MM.1S (cell line): Measurements from ENCODE around the gene PTPRA.

Experiments
- DNase-seq: peaks from one replicate; pipeline ENCODE4 v3.0.0-alpha.2; 2015
- H2AFZ ChIP-seq: fragments of 300-600 bp; sonication (generic); 2 replicates; pipeline ENCODE4 v1.6.0; 2016; ENCODE audit warnings: antibody characterized with exemption, low read length
- H3F3A ChIP-seq: fragments of 300-600 bp; sonication (generic); 2 replicates; pipeline ENCODE4 v1.6.1; 2016; ENCODE audit warnings: mild to moderate bottlenecking, antibody characterized with exemption, low read length, moderate library complexity, mixed read lengths; ENCODE audit not compliant: insufficient read depth
- H3K27ac ChIP-seq: fragments of 300-600 bp; sonication (generic); 2 replicates; pipeline ENCODE4 v1.5.1; 2016; ENCODE audit warnings: mild to moderate bottlenecking, low read length
- H3K27me3 ChIP-seq: fragments of 300-600 bp; sonication (generic); replicated peaks from 2 replicates; pipeline ENCODE4 v1.6.0; 2016; ENCODE audit warnings: low read length; ENCODE audit not compliant: insufficient read depth
- H3K36me3 ChIP-seq: fragments of 300-600 bp; sonication (generic); replicated peaks from 2 replicates; pipeline ENCODE4 v1.6.1; 2016; ENCODE audit warnings: mild to moderate bottlenecking, low read length, mixed read lengths; ENCODE audit not compliant: insufficient read depth
- H3K4me1 ChIP-seq: fragments of 300-600 bp; sonication (generic); 2 replicates; pipeline ENCODE4 v1.6.1; 2016; ENCODE audit warnings: low read length, mixed read lengths
- H3K4me2 ChIP-seq: fragments of 300-600 bp; sonication (generic); 2 replicates; pipeline ENCODE4 v1.6.0; 2016; ENCODE audit warnings: low read depth, low read length
- H3K4me3 ChIP-seq: fragments of 300-600 bp; sonication (generic); 2 replicates; pipeline ENCODE4 v1.5.1; 2016; ENCODE audit warnings: low read length, mixed read lengths
- H3K79me2 ChIP-seq: fragments of 300-600 bp; sonication (generic); 2 replicates; pipeline ENCODE4 v1.6.1; 2016; ENCODE audit warnings: mixed run types, low read length, mixed read lengths
- H3K9ac ChIP-seq: fragments of 300-600 bp; sonication (generic); 2 replicates; pipeline ENCODE4 v1.6.1; 2016; ENCODE audit warnings: low read length, mixed read lengths
- H3K9me2 ChIP-seq: fragments of 300-600 bp; sonication (generic); replicated peaks from 2 replicates; pipeline ENCODE4 v1.6.1; 2016; ENCODE audit warnings: mild to moderate bottlenecking, low read length, mixed read lengths; ENCODE audit not compliant: insufficient read depth
- H3K9me3 ChIP-seq: fragments of 300-600 bp; sonication (generic); replicated peaks from 2 replicates; pipeline ENCODE4 v1.6.1; 2016; ENCODE audit warnings: mild to moderate bottlenecking, low read length, mixed read lengths; ENCODE audit not compliant: insufficient read depth
- H4K20me1 ChIP-seq: fragments of 300-600 bp; sonication (generic); 2 replicates; pipeline ENCODE4 v1.6.1; 2016; ENCODE audit warnings: mild to moderate bottlenecking, low read length, moderate library complexity, mixed read lengths; ENCODE audit not compliant: insufficient read depth
- EZH2 ChIP-seq: fragments of 300-600 bp; sonication (generic); optimal IDR thresholded peaks from 2 replicates; pipeline ENCODE3; 2017; ENCODE audit warnings: low read depth, mild to moderate bottlenecking, antibody characterized with exemption, low read length, mixed read lengths
- EZH2phosphoT487 ChIP-seq: fragments of 300-600 bp; sonication (generic); IDR thresholded peaks from 2 replicates; pipeline ENCODE4 v1.6.1; 2018; ENCODE audit warnings: antibody characterized with exemption, low read length
- TF ChIP-seq, protein P1 (sequence below): fragments of 300-600 bp; sonication (generic); IDR thresholded peaks from 2 replicates; pipeline ENCODE4 v1.5.1; 2016; ENCODE audit warnings: antibody characterized with exemption, low read length, mixed read lengths

Gene PTPRA

DNA sequence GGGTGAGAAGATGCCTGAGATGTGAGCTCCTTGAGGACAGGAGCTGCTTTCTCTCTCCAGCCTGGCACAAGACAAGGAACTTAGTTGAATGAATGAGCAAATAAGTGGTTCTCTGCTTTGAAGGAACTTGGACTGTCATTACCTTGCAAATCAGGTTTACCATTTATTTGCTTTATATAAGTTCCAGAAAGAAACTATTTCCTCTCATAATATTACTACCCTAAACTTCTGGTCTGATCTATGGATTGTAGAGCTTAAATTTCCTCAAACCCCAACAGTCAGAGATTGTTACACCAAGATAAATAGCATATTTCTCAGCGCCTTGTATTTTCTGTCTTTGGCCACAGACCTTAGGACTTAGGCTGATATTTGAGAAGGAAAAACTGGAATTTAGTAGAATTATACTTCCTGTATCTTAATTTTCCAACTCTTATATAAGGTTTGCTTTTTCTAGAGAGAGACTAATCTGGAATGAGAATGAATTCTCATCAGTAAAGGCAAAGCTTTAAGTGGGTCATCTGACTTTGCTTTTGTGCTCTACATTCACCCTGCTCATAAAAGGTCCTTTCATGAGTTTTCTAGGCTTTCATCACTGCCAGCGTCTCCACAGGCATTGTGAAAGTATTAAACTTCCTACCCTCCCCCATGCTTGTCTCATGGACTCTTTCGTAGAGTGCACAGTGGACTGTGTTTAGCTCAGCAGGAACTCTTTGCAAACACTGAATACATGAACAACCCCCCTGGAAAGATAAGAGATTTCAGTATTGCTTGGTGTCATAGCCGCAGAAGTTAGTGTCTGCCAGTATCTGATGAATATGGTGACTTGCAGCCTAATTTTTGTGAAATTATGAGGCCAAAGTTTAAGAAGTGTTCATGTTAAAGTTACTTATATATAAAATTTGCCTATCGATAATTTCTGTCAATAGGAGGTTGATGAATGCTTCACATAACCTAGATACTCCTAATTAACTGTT lies 74.0 kb downstream of the PTPRA start:
- H3K4me2 ChIP-seq, result no peak overlapping the region
- TF ChIP-seq EZH2phosphoT487 (no peak), EZH2 (no peak)
- TF ChIP-seq, protein P1, sequence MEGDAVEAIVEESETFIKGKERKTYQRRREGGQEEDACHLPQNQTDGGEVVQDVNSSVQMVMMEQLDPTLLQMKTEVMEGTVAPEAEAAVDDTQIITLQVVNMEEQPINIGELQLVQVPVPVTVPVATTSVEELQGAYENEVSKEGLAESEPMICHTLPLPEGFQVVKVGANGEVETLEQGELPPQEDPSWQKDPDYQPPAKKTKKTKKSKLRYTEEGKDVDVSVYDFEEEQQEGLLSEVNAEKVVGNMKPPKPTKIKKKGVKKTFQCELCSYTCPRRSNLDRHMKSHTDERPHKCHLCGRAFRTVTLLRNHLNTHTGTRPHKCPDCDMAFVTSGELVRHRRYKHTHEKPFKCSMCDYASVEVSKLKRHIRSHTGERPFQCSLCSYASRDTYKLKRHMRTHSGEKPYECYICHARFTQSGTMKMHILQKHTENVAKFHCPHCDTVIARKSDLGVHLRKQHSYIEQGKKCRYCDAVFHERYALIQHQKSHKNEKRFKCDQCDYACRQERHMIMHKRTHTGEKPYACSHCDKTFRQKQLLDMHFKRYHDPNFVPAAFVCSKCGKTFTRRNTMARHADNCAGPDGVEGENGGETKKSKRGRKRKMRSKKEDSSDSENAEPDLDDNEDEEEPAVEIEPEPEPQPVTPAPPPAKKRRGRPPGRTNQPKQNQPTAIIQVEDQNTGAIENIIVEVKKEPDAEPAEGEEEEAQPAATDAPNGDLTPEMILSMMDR, result no peak
- no peaks in the 10 kb centered on the region for H3K9me3 ChIP-seq
- H3K36me3 ChIP-seq, result no peaks in the 10 kb centered on the region
- H3K4me1 ChIP-seq, result no peaks in the 10 kb centered on the region
- H3K27ac ChIP-seq, result no peak overlapping the region
- H3K79me2 ChIP-seq, result peaks cover 4% of the 10 kb centered on the region; the same call in 1 of the 2 replicates
- H4K20me1 ChIP-seq, result no peaks in the 10 kb centered on the region
- no peak overlapping the region for H3K9ac ChIP-seq
- H3K27me3 ChIP-seq, result no peaks in the 10 kb centered on the region
- no peak overlapping the region for H3K4me3 ChIP-seq
- no peak for DNase-seq
- no peaks in the 10 kb centered on the region for H3F3A ChIP-seq
- no peaks in the 10 kb centered on the region for H3K9me2 ChIP-seq
- no peak overlapping the region for H2AFZ ChIP-seq

DNA sequence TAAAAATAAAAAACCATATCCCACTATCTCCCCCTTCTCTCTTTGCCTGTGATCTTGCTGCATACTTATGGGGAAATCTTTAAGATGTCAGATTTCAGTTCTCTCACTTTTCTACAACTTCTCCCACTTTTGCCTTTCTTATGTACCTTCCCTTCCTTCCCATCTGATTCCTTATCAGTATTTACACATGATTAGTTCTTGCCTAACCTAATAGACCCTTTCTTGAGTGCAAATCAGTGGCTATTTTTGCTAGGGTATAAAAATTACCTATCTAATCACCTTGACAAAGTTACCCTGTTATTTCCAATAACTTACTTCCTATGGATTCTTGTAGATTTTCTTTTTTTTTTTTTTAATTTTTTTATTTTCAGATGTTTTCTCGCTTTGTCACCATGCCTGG lies 75.7 kb downstream of the PTPRA start:
- Histone ChIP-seq H3K4me1 (no peaks in the 10 kb centered on the region), H3K79me2 (peaks cover 4% of the 10 kb centered on the region; the same call in 1 of the 2 replicates), H3K4me2 (no peak overlapping the region), H3K9me3 (no peaks in the 10 kb centered on the region), H2AFZ (no peak overlapping the region), H3K27ac (no peak overlapping the region), H3K27me3 (no peaks in the 10 kb centered on the region), H3F3A (no peaks in the 10 kb centered on the region), H4K20me1 (no peaks in the 10 kb centered on the region), H3K9me2 (no peaks in the 10 kb centered on the region), H3K9ac (no peak overlapping the region), H3K4me3 (no peak overlapping the region), H3K36me3 (no peaks in the 10 kb centered on the region)
- DNase-seq, result no peak
- TF ChIP-seq EZH2 (no peak), EZH2phosphoT487 (no peak)
- TF ChIP-seq, protein P1, result no peak

DNA sequence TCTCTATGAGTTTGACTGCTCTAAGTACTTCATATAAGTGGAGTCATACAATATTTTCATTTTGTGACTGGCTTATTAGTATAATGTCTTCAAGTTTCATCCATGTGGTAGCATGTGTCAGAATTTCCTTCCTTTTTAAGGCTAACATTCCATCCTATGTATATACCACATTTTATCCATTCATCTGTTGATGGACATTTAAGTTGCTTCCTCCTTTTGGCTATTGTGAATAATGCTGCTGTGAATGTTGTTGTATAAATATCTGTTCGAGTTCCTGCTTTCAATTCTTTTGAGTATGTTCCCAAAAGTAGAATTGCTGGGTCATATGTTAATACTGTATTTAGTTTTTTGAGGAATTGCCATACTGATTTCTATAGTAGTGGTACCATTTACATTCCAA lies 79.5 kb downstream of the PTPRA start:
- Histone ChIP-seq H4K20me1 (no peaks in the 10 kb centered on the region), H3K27ac (no peak overlapping the region), H3K27me3 (no peaks in the 10 kb centered on the region), H3F3A (no peaks in the 10 kb centered on the region), H3K4me3 (no peak overlapping the region), H3K36me3 (no peaks in the 10 kb centered on the region), H3K79me2 (no peaks in the 10 kb centered on the region; the same call in 1 of the 2 replicates), H3K4me2 (no peak overlapping the region), H3K4me1 (peaks cover 8% of the 10 kb centered on the region; the same call in 1 of the 2 replicates), H3K9me2 (no peaks in the 10 kb centered on the region), H3K9me3 (no peaks in the 10 kb centered on the region), H2AFZ (no peak overlapping the region), H3K9ac (no peak overlapping the region)
- no peak for DNase-seq
- TF ChIP-seq, protein P1, result no peak
- no peak for TF ChIP-seq EZH2phosphoT487
- no peak for TF ChIP-seq EZH2
